Measurements from ENCODE around the gene CTRB1. TPM values are rescaled to one million over a fixed set of nuclear protein-coding genes. Genes with fewer than 3 reads are reported as not detected.

CTRB1 gene
- total and polyA plus RNA-seq, 2 of the 8 experiments (the other 6 are each of a cell fraction or from before 2014, with no cell fraction given): not detected

- no peak for TF ChIP-seq USF2 (IDR thresholded peaks at IDR 0.05; ENCODE audit: low read length)
- no peak for TF ChIP-seq SRF (IDR thresholded peaks at IDR 0.05; ENCODE audit: low read depth, low read length)
- no peak for TF ChIP-seq RNF2 (IDR thresholded peaks at IDR 0.05; ENCODE audit: borderline replicate concordance, low read depth, low read length, missing control alignments, poor library complexity, severe bottlenecking)
- TF ChIP-seq E2F6 (IDR thresholded peaks at IDR 0.05): no peak
Observed at GRCh38 chr16:75195811-75196790, 22.7 kb upstream of the CTRB1 start (continued).
